Parathyroid adenoma (tissue), 2 donors: Measurements from ENCODE around the gene GALK2.

Source experiments
- H2AFZ ChIP-seq: fragments of 300-600 bp; sonication (generic); one replicate; pipeline ENCODE4 v1.7.0; 2017; ENCODE audit warnings: antibody characterized with exemption, mild to moderate bottlenecking
- H3K27ac ChIP-seq: fragments of 300-600 bp; sonication (generic); one replicate; pipeline ENCODE4 v1.7.0; 2017
- H3K27me3 ChIP-seq: fragments of 300-600 bp; sonication (generic); one replicate; pipeline ENCODE4 v1.7.0; 2017; ENCODE audit warnings: low read length; ENCODE audit not compliant: control insufficient read depth, insufficient read depth
- H3K36me3 ChIP-seq: fragments of 300-600 bp; sonication (generic); one replicate; pipeline ENCODE4 v1.7.0; 2017; ENCODE audit warnings: low read length; ENCODE audit not compliant: control insufficient read depth, insufficient read depth
- H3K4me1 ChIP-seq: fragments of 300-600 bp; sonication (generic); one replicate; pipeline ENCODE4 v1.7.0; 2017; ENCODE audit warnings: control low read depth
- H3K4me2 ChIP-seq: fragments of 300-600 bp; sonication (generic); one replicate; pipeline ENCODE4 v1.7.0; 2017; ENCODE audit warnings: low read length
- H3K4me3 ChIP-seq: fragments of 300-600 bp; sonication (generic); one replicate; pipeline ENCODE4 v1.7.0; 2017; ENCODE audit warnings: low read depth, low read length
- H3K79me2 ChIP-seq: fragments of 300-600 bp; sonication (generic); one replicate; pipeline ENCODE4 v1.7.0; 2017; ENCODE audit warnings: control low read depth
- H3K9ac ChIP-seq: fragments of 300-600 bp; sonication (generic); one replicate; pipeline ENCODE4 v1.7.0; 2017; ENCODE audit warnings: mild to moderate bottlenecking
- H3K9me3 ChIP-seq: fragments of 300-600 bp; sonication (generic); one replicate; pipeline ENCODE4 v1.7.0; 2017; ENCODE audit warnings: low read length; ENCODE audit not compliant: control insufficient read depth
- CTCF ChIP-seq: fragments of 300-600 bp; sonication (generic); IDR thresholded peaks from one replicate; pipeline ENCODE4 v1.7.0; 2017; ENCODE audit warnings: antibody characterized with exemption, mild to moderate bottlenecking
- donor health status: primary hyperparathyroidism.

The GALK2 gene

GRCh38 chr15:49278751-49279150, 108.7 kb downstream of the GALK2 start:
- no peaks in the 10 kb centered on the region for H3K79me2 ChIP-seq
- no peaks in the 10 kb centered on the region for H3K9me3 ChIP-seq
- no peak overlapping the region for H2AFZ ChIP-seq
- H3K4me1 ChIP-seq: no peaks in the 10 kb centered on the region
- no peak overlapping the region for H3K27ac ChIP-seq
- H3K36me3 ChIP-seq: no peaks in the 10 kb centered on the region
- no peak overlapping the region for H3K9ac ChIP-seq
- no peaks in the 10 kb centered on the region for H3K27me3 ChIP-seq
- H3K4me3 ChIP-seq: no peak overlapping the region
- H3K4me2 ChIP-seq: no peak overlapping the region
- no peak for TF ChIP-seq CTCF

- no peak overlapping the region for H2AFZ ChIP-seq
- no peak for TF ChIP-seq CTCF
- H3K9me3 ChIP-seq: no peaks in the 10 kb centered on the region
- H3K4me3 ChIP-seq: no peak overlapping the region
- no peak overlapping the region for H3K27ac ChIP-seq
- H3K27me3 ChIP-seq: no peaks in the 10 kb centered on the region
- no peak overlapping the region for H3K4me2 ChIP-seq
- no peaks in the 10 kb centered on the region for H3K4me1 ChIP-seq
- H3K79me2 ChIP-seq: no peaks in the 10 kb centered on the region
- H3K36me3 ChIP-seq: no peaks in the 10 kb centered on the region
- no peak overlapping the region for H3K9ac ChIP-seq
Observed at GRCh38 chr15:49279521-49280456, 109.7 kb downstream of the GALK2 start.

GRCh38 chr15:49282366-49282765, 112.3 kb downstream of the GALK2 start:
- Histone ChIP-seq H3K9me3 (no peaks in the 10 kb centered on the region), H3K4me3 (no peak overlapping the region), H3K9ac (no peak overlapping the region), H3K79me2 (no peaks in the 10 kb centered on the region), H2AFZ (no peak overlapping the region), H3K4me1 (no peaks in the 10 kb centered on the region), H3K4me2 (no peak overlapping the region), H3K27ac (no peak overlapping the region), H3K36me3 (no peaks in the 10 kb centered on the region), H3K27me3 (no peaks in the 10 kb centered on the region)
- no peak for TF ChIP-seq CTCF

- no peak overlapping the region for H3K4me2 ChIP-seq
- no peak overlapping the region for H3K4me3 ChIP-seq
- no peaks in the 10 kb centered on the region for H3K4me1 ChIP-seq
- H3K27ac ChIP-seq: no peak overlapping the region
- no peak overlapping the region for H2AFZ ChIP-seq
- no peaks in the 10 kb centered on the region for H3K79me2 ChIP-seq
- H3K36me3 ChIP-seq: no peaks in the 10 kb centered on the region
- TF ChIP-seq CTCF: no peak
- no peaks in the 10 kb centered on the region for H3K27me3 ChIP-seq
- H3K9me3 ChIP-seq: no peaks in the 10 kb centered on the region
- no peak overlapping the region for H3K9ac ChIP-seq
Observed at GRCh38 chr15:49286649-49287404, 116.8 kb downstream of the GALK2 start.
